ENCODE measurements around the gene ANKRD9.

DNA sequence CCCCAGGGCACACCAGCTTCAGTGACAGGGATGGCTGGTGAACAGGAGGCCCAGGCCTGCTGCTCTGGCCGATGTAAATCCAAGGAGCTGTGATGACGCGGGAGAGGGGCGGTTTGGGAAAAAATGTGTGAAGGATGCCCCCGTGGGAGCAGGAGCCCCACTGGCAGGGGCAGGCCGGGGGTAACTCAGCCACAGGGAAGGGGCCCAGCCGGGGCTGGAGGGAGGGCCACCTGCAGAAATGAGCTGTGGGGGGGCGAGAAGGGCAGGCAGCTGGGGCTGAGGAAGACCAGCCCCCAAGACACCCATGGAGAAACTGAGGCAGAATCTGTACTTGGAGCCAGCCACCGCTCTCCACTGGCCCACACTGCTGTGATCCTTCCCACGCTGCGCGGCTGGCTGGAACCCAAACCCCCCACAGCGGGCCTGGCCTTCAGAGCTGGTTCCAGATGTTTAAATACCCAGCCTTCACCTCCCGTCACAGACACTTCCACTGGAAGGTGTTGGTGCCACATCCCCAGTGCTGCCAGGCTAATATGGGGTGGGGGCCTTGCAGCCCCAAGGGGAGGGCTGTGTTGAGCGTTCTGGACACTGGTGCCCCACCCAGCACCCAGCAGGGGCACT, 28.5 kb upstream of the ANKRD9 start:
- TF ChIP-seq, protein P1, sequence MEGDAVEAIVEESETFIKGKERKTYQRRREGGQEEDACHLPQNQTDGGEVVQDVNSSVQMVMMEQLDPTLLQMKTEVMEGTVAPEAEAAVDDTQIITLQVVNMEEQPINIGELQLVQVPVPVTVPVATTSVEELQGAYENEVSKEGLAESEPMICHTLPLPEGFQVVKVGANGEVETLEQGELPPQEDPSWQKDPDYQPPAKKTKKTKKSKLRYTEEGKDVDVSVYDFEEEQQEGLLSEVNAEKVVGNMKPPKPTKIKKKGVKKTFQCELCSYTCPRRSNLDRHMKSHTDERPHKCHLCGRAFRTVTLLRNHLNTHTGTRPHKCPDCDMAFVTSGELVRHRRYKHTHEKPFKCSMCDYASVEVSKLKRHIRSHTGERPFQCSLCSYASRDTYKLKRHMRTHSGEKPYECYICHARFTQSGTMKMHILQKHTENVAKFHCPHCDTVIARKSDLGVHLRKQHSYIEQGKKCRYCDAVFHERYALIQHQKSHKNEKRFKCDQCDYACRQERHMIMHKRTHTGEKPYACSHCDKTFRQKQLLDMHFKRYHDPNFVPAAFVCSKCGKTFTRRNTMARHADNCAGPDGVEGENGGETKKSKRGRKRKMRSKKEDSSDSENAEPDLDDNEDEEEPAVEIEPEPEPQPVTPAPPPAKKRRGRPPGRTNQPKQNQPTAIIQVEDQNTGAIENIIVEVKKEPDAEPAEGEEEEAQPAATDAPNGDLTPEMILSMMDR (IDR thresholded peaks at IDR 0.05): no peak
- no peak for TF ChIP-seq POLR2AphosphoS5 (IDR thresholded peaks at IDR 0.05)
- no peak for TF ChIP-seq POLR2A (IDR thresholded peaks at IDR 0.05)

All from stomach (tissue), 4 donors.